Mucosa of descending colon (tissue), 3 donors: ENCODE measurements around the gene PLEKHH3. TPM values are rescaled to one million over a fixed set of nuclear protein-coding genes. Genes with fewer than 3 reads are reported as not detected.
A peak's percentile ranks its signal among the peaks of the same experiment; 100 is the strongest.

Source experiments
- ATAC-seq: fragments of 200-7000 bp; cut with Tn5 transposase; one replicate; pipeline ENCODE4 v1.9.1; 2020; ENCODE audit warnings: mild to moderate bottlenecking, moderate library complexity
- DNase-seq, 3 donors: peaks; one replicate each; pipeline ENCODE4 v3.0.0-alpha.2; 2020
- H3K36me3 ChIP-seq: fragments of 200-600 bp; one replicate; pipeline ENCODE4 v1.8.0; 2021; ENCODE audit warnings: low read depth, mild to moderate bottlenecking
- H3K4me1 ChIP-seq: fragments of 200-600 bp; one replicate; pipeline ENCODE4 v1.8.0; 2021; ENCODE audit warnings: low read depth, mild to moderate bottlenecking
- H3K4me3 ChIP-seq: fragments of 200-600 bp; one replicate; pipeline ENCODE4 v1.8.0; 2021; ENCODE audit warnings: mild to moderate bottlenecking
- H3K9me3 ChIP-seq: fragments of 200-600 bp; one replicate; pipeline ENCODE4 v1.8.0; 2021; ENCODE audit warnings: mild to moderate bottlenecking
- intact Hi-C, 2 donors: fragments of 100-400 bp; cut with DNase I in 1 of 2; cut with micrococcal nuclease in 1 of 2; formaldehyde crosslinking; loops; one replicate each; pipeline versions ENCODE4 v1.11.0 to v1.11.1; 2022; cut with DNase I, micrococcal nuclease
- total RNA-seq, 3 donors: library from RNA; stranded (reverse); fragmentation: NEBNext Ultra II Directional in 2 of 3; extraction: Animal tissue kit (Norgen Biotek cat#: 25700) in 2 of 3; gene quantifications; one replicate each; pipeline versions ENCODE4 v1.2.1 to v1.2.4, GENCODE V29; 2021 to 2023
- TF ChIP-seq, protein P1 (sequence below): fragments of 200-600 bp; IDR thresholded peaks from one replicate; pipeline ENCODE4 v1.8.0; 2022; ENCODE audit warnings: antibody characterized with exemption, mild to moderate bottlenecking
- donor health status: DM: no; HTN: no; CAD: no; lungs with moderate emphysema.
- donor health status: DM: no; HTN: no; CAD: no.
- donor health status: DM: no; HTN: yes; CAD: no.

PLEKHH3 gene
- total RNA-seq, 3 donors from 2014 or later = 4.3 to 27.5 (median 10.4) TPM

DNA sequence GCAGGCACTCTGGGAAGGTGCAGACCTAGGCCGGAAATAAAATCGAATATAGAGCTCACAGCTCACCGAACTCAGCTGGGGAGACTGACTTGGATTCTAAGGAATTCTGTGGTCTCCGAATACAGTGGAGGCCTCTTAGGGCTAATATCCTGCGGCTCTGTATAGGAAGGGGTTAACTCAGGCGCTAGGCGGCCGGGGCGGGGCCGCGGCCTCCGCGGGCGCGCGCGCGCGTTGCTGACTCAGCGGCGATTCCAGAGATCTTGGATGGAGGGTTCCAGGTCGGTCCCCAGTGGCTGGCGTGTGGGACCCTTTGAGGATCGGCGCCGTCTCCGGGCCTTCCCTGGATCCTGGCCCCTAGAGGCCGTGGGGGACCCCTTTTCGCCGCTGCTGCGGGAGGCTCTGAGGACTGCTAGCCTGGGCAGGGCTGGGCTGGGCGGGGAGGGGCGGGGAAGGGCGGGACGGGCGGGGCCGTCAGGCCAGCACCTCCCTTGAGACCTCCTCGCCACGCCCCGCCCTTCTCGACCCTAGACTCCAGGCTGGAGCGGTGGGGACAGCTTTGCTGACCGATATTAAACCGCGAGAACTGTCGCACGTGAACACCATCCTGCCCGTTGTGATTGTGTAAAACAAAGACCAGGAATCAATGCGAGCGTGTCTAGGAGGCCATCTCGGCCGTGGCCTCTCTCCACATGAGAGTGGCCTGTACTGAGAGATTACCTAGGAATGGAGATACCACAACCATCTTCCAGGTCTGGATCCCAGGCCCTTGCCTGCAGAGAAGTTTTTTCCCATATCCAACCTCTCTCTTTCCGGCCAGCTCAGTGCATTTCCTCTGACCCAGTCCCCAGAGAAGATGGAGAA lies 1.4 kb upstream of the PLEKHH3 start:
- ATAC-seq (peak; percentile 53), DNase-seq (peak; percentile 89 to 93 (median 90))
- Histone ChIP-seq H3K36me3 (no peaks in the 10 kb centered on the region), H3K9me3 (no peaks in the 10 kb centered on the region), H3K4me1 (peaks cover 66% of the 10 kb centered on the region), H3K4me3 (peak overlapping the region; percentile 50)
- intact Hi-C loops = loop anchor here in 1 of 2 donors (10.0 kb wide), 1 partner anchor 103 kb away; the partner anchor contains the start of gene PSMC3IP
- TF ChIP-seq, protein P1, sequence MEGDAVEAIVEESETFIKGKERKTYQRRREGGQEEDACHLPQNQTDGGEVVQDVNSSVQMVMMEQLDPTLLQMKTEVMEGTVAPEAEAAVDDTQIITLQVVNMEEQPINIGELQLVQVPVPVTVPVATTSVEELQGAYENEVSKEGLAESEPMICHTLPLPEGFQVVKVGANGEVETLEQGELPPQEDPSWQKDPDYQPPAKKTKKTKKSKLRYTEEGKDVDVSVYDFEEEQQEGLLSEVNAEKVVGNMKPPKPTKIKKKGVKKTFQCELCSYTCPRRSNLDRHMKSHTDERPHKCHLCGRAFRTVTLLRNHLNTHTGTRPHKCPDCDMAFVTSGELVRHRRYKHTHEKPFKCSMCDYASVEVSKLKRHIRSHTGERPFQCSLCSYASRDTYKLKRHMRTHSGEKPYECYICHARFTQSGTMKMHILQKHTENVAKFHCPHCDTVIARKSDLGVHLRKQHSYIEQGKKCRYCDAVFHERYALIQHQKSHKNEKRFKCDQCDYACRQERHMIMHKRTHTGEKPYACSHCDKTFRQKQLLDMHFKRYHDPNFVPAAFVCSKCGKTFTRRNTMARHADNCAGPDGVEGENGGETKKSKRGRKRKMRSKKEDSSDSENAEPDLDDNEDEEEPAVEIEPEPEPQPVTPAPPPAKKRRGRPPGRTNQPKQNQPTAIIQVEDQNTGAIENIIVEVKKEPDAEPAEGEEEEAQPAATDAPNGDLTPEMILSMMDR = no peak

DNA sequence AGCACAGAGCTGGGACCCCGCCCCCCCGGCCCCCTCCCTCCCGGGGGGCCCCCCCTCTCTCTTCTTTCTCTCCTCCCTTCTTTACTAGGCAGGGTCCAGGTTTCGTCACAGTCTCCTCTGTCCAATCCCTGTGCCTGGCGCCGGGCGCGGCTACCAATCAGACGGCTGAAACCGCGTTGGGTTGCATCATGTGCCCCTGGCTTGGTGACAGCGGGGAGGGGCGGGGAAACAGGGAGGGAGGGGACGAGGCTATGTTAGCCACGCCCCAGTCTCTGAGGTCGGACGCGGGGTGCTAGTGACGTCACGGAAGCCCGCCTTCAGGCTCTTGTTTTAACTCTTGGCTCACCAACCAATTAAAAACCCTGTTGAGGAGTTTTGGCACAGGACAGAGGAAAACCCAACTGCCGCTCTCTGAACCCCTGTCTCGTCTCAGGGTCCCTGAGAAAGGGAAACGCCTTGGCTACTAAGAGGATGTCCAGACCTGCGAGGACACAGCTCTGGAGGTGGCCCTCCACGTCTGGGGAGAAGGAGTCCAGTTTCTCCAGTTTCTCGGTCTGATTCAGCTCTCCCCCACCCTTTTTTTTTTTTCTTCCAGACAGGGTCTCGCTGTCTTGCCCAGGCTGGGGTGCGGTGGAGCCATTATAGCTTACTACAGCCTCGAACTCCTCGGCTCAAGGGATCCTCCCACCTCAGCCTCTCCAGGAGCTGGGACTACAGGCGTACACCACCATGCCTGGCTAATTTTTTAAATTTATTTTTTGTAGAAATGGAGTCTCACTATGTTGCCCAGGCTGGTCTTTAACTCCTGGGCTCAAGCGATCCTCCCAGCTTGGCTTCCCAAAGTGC lies 441 bp upstream of the PLEKHH3 start:
- Histone ChIP-seq H3K36me3 (no peaks in the 10 kb centered on the region), H3K4me3 (peak overlapping the region; percentile 63), H3K4me1 (peaks cover 57% of the 10 kb centered on the region), H3K9me3 (no peaks in the 10 kb centered on the region)
- DNase-seq = peak; percentile 100
- intact Hi-C loops = loop anchor here in 1 of 2 donors (10.0 kb wide), 1 partner anchor 102 kb away; the partner anchor contains the start of gene PSMC3IP
- ATAC-seq = peak; percentile 79
- TF ChIP-seq, protein P1 = no peak

DNA sequence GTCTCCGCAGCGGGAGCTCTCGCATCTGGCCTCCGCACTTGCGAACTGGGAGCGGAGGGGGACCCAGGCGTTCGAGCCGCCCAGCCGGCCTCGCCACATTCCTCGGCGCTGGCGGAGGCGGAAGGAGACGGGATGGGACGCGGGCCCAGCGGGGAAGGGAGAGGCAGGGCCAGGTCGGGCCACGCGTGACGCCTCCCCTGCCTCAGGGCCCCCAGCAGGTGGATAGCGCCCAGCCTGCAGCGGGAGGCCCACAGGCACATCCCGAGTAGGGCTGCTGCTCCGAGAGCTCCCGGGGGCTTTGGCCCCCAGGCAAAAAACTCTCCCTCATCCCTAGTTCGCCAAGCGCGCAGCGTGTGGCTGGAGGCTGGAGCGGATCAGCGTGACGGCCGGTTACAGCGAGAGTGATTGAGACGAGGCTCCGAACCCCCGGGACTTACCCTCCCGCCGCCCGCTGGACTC lies 800 bp downstream of the PLEKHH3 start:
- Histone ChIP-seq H3K36me3 (no peaks in the 10 kb centered on the region), H3K9me3 (no peaks in the 10 kb centered on the region), H3K4me1 (peaks cover 51% of the 10 kb centered on the region), H3K4me3 (peak overlapping the region; percentile 63)
- intact Hi-C loops = loop anchor here in 1 of 2 donors (10.0 kb wide), 1 partner anchor 101 kb away; the partner anchor contains the start of gene PSMC3IP
- TF ChIP-seq, protein P1 = no peak
- DNase-seq = peak in 2 of 3 donors; percentile 69 to 84
- ATAC-seq = peak; percentile 16

DNA sequence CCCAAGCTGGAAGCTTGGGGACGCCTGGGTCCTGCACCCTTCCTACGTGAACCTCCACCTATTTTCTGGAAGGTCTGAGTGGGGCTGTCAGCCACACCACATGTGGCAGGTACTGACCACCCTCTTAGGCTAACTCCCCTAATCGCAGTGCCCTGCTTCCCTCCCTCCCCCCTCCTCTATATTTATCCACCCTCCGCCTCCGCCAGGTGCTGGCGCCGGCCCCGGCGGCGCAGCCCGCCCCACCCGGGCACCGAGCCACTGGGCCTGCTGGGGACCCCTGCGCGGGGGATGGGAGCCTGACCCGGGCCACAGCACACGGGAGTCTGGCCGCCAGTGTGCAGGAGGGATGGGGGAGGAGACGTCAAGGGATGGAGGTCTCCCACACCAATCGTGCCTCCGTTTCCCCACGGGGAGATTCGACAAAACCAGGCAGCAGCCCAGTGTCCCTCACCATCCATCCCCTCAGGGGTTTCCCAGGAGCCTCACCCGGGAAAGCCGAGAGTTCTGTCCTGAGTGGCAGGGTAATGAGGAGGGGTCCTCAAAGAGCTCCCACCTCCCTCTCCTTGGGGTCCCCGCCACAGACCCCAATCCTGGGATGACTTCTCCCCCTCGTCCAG lies 1.3 kb downstream of the PLEKHH3 start:
- no peak for ATAC-seq
- H3K9me3 ChIP-seq = no peaks in the 10 kb centered on the region
- TF ChIP-seq, protein P1 = no peak
- H3K36me3 ChIP-seq = no peaks in the 10 kb centered on the region
- intact Hi-C loops = loop anchor here in 1 of 2 donors (10.0 kb wide), 1 partner anchor 101 kb away; the partner anchor contains the start of gene PSMC3IP
- DNase-seq = peak in 1 of 3 donors; percentile 62
- H3K4me1 ChIP-seq = peaks cover 52% of the 10 kb centered on the region
- peak overlapping the region; percentile 63 for H3K4me3 ChIP-seq
